Naive B cell (primary cell): ENCODE measurements around the gene THOP1. TPM values are rescaled to one million over a fixed set of nuclear protein-coding genes. Genes with fewer than 3 reads are reported as not detected.

Experiments
- ATAC-seq, 2 donors: fragments of 150-1000 bp; cut with Tn5 transposase; 2 replicates each; pipeline ENCODE4 v1.10.0; 2021; ENCODE audit warnings: low read depth in 2 of 2, mild to moderate bottlenecking in 2 of 2, moderate library complexity in 2 of 2
- DNase-seq: peaks from one replicate; pipeline ENCODE4 v3.0.0; 2022
- H3K27ac Mint-ChIP-seq, 6 donors: one replicate each; pipeline ENCODE4 v1.8.0; 2020 to 2022; ENCODE audit warnings: mild to moderate bottlenecking in 6 of 6, mixed read lengths in 6 of 6, moderate library complexity in 5 of 6, inconsistent platforms in 2 of 6
- H3K27me3 Mint-ChIP-seq, 3 donors: one replicate each; pipeline ENCODE4 v1.8.0; 2021 to 2022; ENCODE audit warnings: mixed read lengths in 3 of 3, mild to moderate bottlenecking in 1 of 3
- H3K36me3 Mint-ChIP-seq, 2 donors: one replicate each; pipeline ENCODE4 v1.8.0; 2020 to 2022; ENCODE audit warnings: mixed read lengths in 2 of 2, inconsistent platforms in 1 of 2, mild to moderate bottlenecking in 1 of 2
- H3K4me1 Mint-ChIP-seq, 3 donors: one replicate each; pipeline ENCODE4 v1.8.0; 2020 to 2022; ENCODE audit warnings: mixed read lengths in 3 of 3, inconsistent platforms in 1 of 3, mild to moderate bottlenecking in 1 of 3, moderate library complexity in 1 of 3
- H3K4me3 Mint-ChIP-seq, 8 donors: one replicate each; pipeline ENCODE4 v1.8.0; 2020 to 2022; ENCODE audit warnings: mild to moderate bottlenecking in 8 of 8, mixed read lengths in 8 of 8, moderate library complexity in 8 of 8, inconsistent platforms in 2 of 8
- H3K9me3 Mint-ChIP-seq, 7 donors: one replicate each; pipeline ENCODE4 v1.8.0; 2020 to 2022; ENCODE audit warnings: mixed read lengths in 7 of 7, mild to moderate bottlenecking in 5 of 7, inconsistent platforms in 2 of 7, moderate library complexity in 1 of 7
- polyA plus RNA-seq, 6 donors: library from polyadenylated mRNA; unstranded; fragments of 300-500 nt; fragmentation: Illumina TruSeq; gene quantifications; one replicate each; pipeline ENCODE4 v1.2.3, GENCODE V29; 2021; ENCODE audit warnings: low read depth in 6 of 6

Gene THOP1
- polyA plus RNA-seq, 6 donors from 2014 or later, result 22.4 to 42.2 (median 38.5) TPM

GRCh38 chr19:2805991-2806649, 20.8 kb downstream of the THOP1 start:
- no peak for DNase-seq
- Mint-ChIP-seq H3K36me3 (peaks cover 4 to 27% of the 10 kb centered on the region in 2 donors), H3K27me3 (no peaks in the 10 kb centered on the region), H3K27ac (peak overlapping the region in 1 of 6 donors; percentile 64), H3K9me3 (no peaks in the 10 kb centered on the region), H3K4me3 (no peak overlapping the region), H3K4me1 (peaks cover 3 to 13% (median 5%) of the 10 kb centered on the region in 3 donors)
- ATAC-seq, result no peak

GRCh38 chr19:2806736-2807378, 21.6 kb downstream of the THOP1 start:
- peaks cover 3 to 11% (median 5%) of the 10 kb centered on the region in 3 donors for H3K4me1 Mint-ChIP-seq
- no peaks in the 10 kb centered on the region for H3K27me3 Mint-ChIP-seq
- H3K27ac Mint-ChIP-seq, result no peak overlapping the region
- no peak overlapping the region for H3K4me3 Mint-ChIP-seq
- ATAC-seq (no peak), DNase-seq (no peak)
- no peaks in the 10 kb centered on the region for H3K9me3 Mint-ChIP-seq
- peaks cover 4 to 21% of the 10 kb centered on the region in 2 donors for H3K36me3 Mint-ChIP-seq

GRCh38 chr19:2807379-2808128, 22.3 kb downstream of the THOP1 start:
- no peaks in the 10 kb centered on the region for H3K9me3 Mint-ChIP-seq
- no peak overlapping the region for H3K27ac Mint-ChIP-seq
- H3K4me1 Mint-ChIP-seq, result peaks cover 1 to 9% (median 3%) of the 10 kb centered on the region in 3 donors
- no peaks in the 10 kb centered on the region for H3K27me3 Mint-ChIP-seq
- no peak overlapping the region for H3K4me3 Mint-ChIP-seq
- DNase-seq (no peak), ATAC-seq (no peak)
- H3K36me3 Mint-ChIP-seq, result peaks cover 4 to 14% of the 10 kb centered on the region in 2 donors

- peaks cover 0 to 5% (median 1%) of the 10 kb centered on the region in 3 donors for H3K4me1 Mint-ChIP-seq
Observed at GRCh38 chr19:2808129-2808941, 23.0 kb downstream of the THOP1 start.

GRCh38 chr19:2809387-2810140, 24.3 kb downstream of the THOP1 start:
- Mint-ChIP-seq H3K27me3 (no peaks in the 10 kb centered on the region), H3K27ac (no peak overlapping the region), H3K9me3 (no peaks in the 10 kb centered on the region), H3K4me1 (peaks cover 0 to 1% (median 0%) of the 10 kb centered on the region in 3 donors), H3K36me3 (peaks cover 4 to 9% of the 10 kb centered on the region in 2 donors), H3K4me3 (no peak overlapping the region)
- ATAC-seq, result no peak
- no peak for DNase-seq

More at GRCh38 chr19:2808129-2808941, 23.0 kb downstream of the THOP1 start:
- Mint-ChIP-seq H3K27ac (no peak overlapping the region), H3K27me3 (no peaks in the 10 kb centered on the region), H3K36me3 (peaks cover 4 to 9% of the 10 kb centered on the region in 2 donors), H3K4me3 (no peak overlapping the region), H3K9me3 (no peaks in the 10 kb centered on the region)
- DNase-seq (no peak), ATAC-seq (no peak)

GRCh38 chr19:2810141-2811091, 25.1 kb downstream of the THOP1 start:
- H3K27me3 Mint-ChIP-seq, result no peaks in the 10 kb centered on the region
- peaks cover 0 to 1% (median 0%) of the 10 kb centered on the region in 3 donors for H3K4me1 Mint-ChIP-seq
- H3K4me3 Mint-ChIP-seq, result no peak overlapping the region
- no peaks in the 10 kb centered on the region for H3K9me3 Mint-ChIP-seq
- ATAC-seq (no peak), DNase-seq (no peak)
- H3K27ac Mint-ChIP-seq, result peak overlapping the region in 1 of 6 donors; percentile 70
- H3K36me3 Mint-ChIP-seq, result peaks cover 4 to 9% of the 10 kb centered on the region in 2 donors

- H3K4me1 Mint-ChIP-seq, result peaks cover 0 to 1% (median 0%) of the 10 kb centered on the region in 3 donors
- H3K27ac Mint-ChIP-seq, result peak overlapping the region in 1 of 6 donors; percentile 70
- no peak overlapping the region for H3K4me3 Mint-ChIP-seq
- ATAC-seq (no peak), DNase-seq (no peak)
- no peaks in the 10 kb centered on the region for H3K9me3 Mint-ChIP-seq
- peaks cover 4 to 9% of the 10 kb centered on the region in 2 donors for H3K36me3 Mint-ChIP-seq
- H3K27me3 Mint-ChIP-seq, result no peaks in the 10 kb centered on the region
Observed at GRCh38 chr19:2811221-2811722, 26.0 kb downstream of the THOP1 start.

GRCh38 chr19:2811735-2812413, 26.6 kb downstream of the THOP1 start:
- Mint-ChIP-seq H3K27ac (no peak overlapping the region), H3K27me3 (no peaks in the 10 kb centered on the region), H3K9me3 (no peaks in the 10 kb centered on the region), H3K4me3 (no peak overlapping the region), H3K36me3 (peaks cover 4 to 9% of the 10 kb centered on the region in 2 donors), H3K4me1 (peaks cover 0 to 1% (median 0%) of the 10 kb centered on the region in 3 donors)
- no peak for DNase-seq
- ATAC-seq, result no peak

GRCh38 chr19:2812414-2813234, 27.3 kb downstream of the THOP1 start:
- no peak overlapping the region for H3K4me3 Mint-ChIP-seq
- ATAC-seq, result no peak
- H3K9me3 Mint-ChIP-seq, result peaks cover 0 to 2% (median 0%) of the 10 kb centered on the region in 7 donors
- H3K27ac Mint-ChIP-seq, result no peak overlapping the region
- no peaks in the 10 kb centered on the region for H3K27me3 Mint-ChIP-seq
- no peak for DNase-seq
- peaks cover 4 to 9% of the 10 kb centered on the region in 2 donors for H3K36me3 Mint-ChIP-seq
- H3K4me1 Mint-ChIP-seq, result peaks cover 0 to 5% (median 4%) of the 10 kb centered on the region in 3 donors

GRCh38 chr19:2813235-2814160, 28.2 kb downstream of the THOP1 start:
- no peak for ATAC-seq
- H3K4me3 Mint-ChIP-seq, result no peak overlapping the region
- peaks cover 1 to 6% (median 6%) of the 10 kb centered on the region in 3 donors for H3K4me1 Mint-ChIP-seq
- H3K27ac Mint-ChIP-seq, result no peak overlapping the region
- peaks cover 0 to 2% (median 0%) of the 10 kb centered on the region in 7 donors for H3K9me3 Mint-ChIP-seq
- peaks cover 4 to 9% of the 10 kb centered on the region in 2 donors for H3K36me3 Mint-ChIP-seq
- no peak for DNase-seq
- H3K27me3 Mint-ChIP-seq, result no peaks in the 10 kb centered on the region
